Astrocyte (in vitro differentiated cells and primary cell): ENCODE results near the gene PIGX. TPM values are rescaled to one million over a fixed set of nuclear protein-coding genes. Genes with fewer than 3 reads are reported as not detected.
A peak's percentile ranks its signal among the peaks of the same experiment; 100 is the strongest.

ENCODE experiments used
- DNase-seq: peaks from one replicate; pipeline ENCODE4 v3.0.0-alpha.2; 2010; ENCODE audit warnings: low read depth
- FAIRE-seq: peaks from 2 replicates; lab custom pipeline; 2011; peaks lifted over from hg19 to GRCh38; lab: Jason Lieb, UNC
- H2AFZ ChIP-seq: 2 replicates; pipeline ENCODE4 v1.6.0; 2012; ENCODE audit warnings: low read depth, low read length, inconsistent platforms
- H3K27ac ChIP-seq: 2 replicates; pipeline ENCODE4 v1.5.1; 2011; ENCODE audit warnings: low read depth, low read length, inconsistent platforms
- H3K27me3 ChIP-seq: 2 replicates; pipeline ENCODE4 v1.6.0; 2011; ENCODE audit warnings: low read length, inconsistent platforms; ENCODE audit not compliant: insufficient read depth
- H3K36me3 ChIP-seq: 2 replicates; pipeline ENCODE4 v1.5.1; 2011; ENCODE audit warnings: low read length, inconsistent platforms; ENCODE audit not compliant: insufficient read depth
- H3K4me1 ChIP-seq: 2 replicates; pipeline ENCODE4 v1.5.1; 2011; ENCODE audit warnings: low read length, inconsistent platforms; ENCODE audit not compliant: insufficient read depth
- H3K4me2 ChIP-seq: 2 replicates; pipeline ENCODE4 v1.6.0; 2012; ENCODE audit warnings: low read length, inconsistent platforms
- H3K4me3 ChIP-seq: 2 replicates; pipeline ENCODE4 v1.5.1; 2011; ENCODE audit warnings: low read depth, mild to moderate bottlenecking, low read length, inconsistent platforms; ENCODE audit not compliant: insufficient read depth
- H3K79me2 ChIP-seq: 2 replicates; pipeline ENCODE4 v1.6.0; 2012; ENCODE audit warnings: mild to moderate bottlenecking, low read length, inconsistent platforms; ENCODE audit not compliant: insufficient read depth
- H3K9ac ChIP-seq: 2 replicates; pipeline ENCODE4 v1.6.0; 2012; ENCODE audit warnings: mild to moderate bottlenecking, low read length, inconsistent platforms
- H3K9me3 ChIP-seq: 2 replicates; pipeline ENCODE4 v1.5.1; 2012; ENCODE audit warnings: low read depth, mild to moderate bottlenecking, low read length, inconsistent platforms; ENCODE audit not compliant: insufficient read depth
- H4K20me1 ChIP-seq: 2 replicates; pipeline ENCODE4 v1.6.0; 2012; ENCODE audit warnings: low read length, inconsistent platforms; ENCODE audit not compliant: insufficient read depth
- H3K27ac Mint-ChIP-seq: one replicate; pipeline ENCODE4 v1.8.0; 2021; ENCODE audit warnings: mild to moderate bottlenecking, mixed read lengths; ENCODE audit not compliant: unreplicated experiment
- H3K27me3 Mint-ChIP-seq: one replicate; pipeline ENCODE4 v1.8.0; 2021; ENCODE audit warnings: low read depth, mixed read lengths; ENCODE audit not compliant: unreplicated experiment
- H3K36me3 Mint-ChIP-seq: one replicate; pipeline ENCODE4 v1.8.0; 2021; ENCODE audit warnings: low read depth, mixed read lengths; ENCODE audit not compliant: unreplicated experiment
- H3K4me1 Mint-ChIP-seq: one replicate; pipeline ENCODE4 v1.8.0; 2021; ENCODE audit warnings: low read depth, mixed read lengths; ENCODE audit not compliant: unreplicated experiment
- H3K4me3 Mint-ChIP-seq: one replicate; pipeline ENCODE4 v1.8.0; 2021; ENCODE audit warnings: mild to moderate bottlenecking, moderate library complexity, mixed read lengths; ENCODE audit not compliant: unreplicated experiment
- H3K9me3 Mint-ChIP-seq: one replicate; pipeline ENCODE4 v1.8.0; 2021; ENCODE audit warnings: mild to moderate bottlenecking, mixed read lengths; ENCODE audit not compliant: unreplicated experiment
- CTCF ChIP-seq: IDR thresholded peaks from 2 replicates; pipeline ENCODE4 v1.5.1; 2011; ENCODE audit warnings: low read depth, mild to moderate bottlenecking, inconsistent platforms, low read length, moderate library complexity; ENCODE audit not compliant: insufficient read depth
- EZH2 ChIP-seq: IDR thresholded peaks from 2 replicates; pipeline ENCODE4 v1.6.1; 2012; ENCODE audit warnings: mild to moderate bottlenecking, low read length, inconsistent platforms; ENCODE audit not compliant: insufficient read depth
- total RNA-seq: library from RNA; stranded (reverse); gene quantifications from 2 replicates; pipeline ENCODE4 v1.2.1, GENCODE V29; 2021

PIGX gene
- total RNA-seq, 1 donor from 2014 or later = 13.9 TPM

- H3K4me1 ChIP-seq = no peaks in the 10 kb centered on the region
- Mint-ChIP-seq H3K9me3 (peaks cover 2% of the 10 kb centered on the region), H3K27ac (no peak overlapping the region), H3K27me3 (peaks cover 9% of the 10 kb centered on the region), H3K36me3 (no peaks in the 10 kb centered on the region), H3K4me3 (no peak overlapping the region), H3K4me1 (no peaks in the 10 kb centered on the region)
- peaks cover 28% of the 10 kb centered on the region for H3K27me3 ChIP-seq
- no peak overlapping the region for H3K27ac ChIP-seq
- no peak for TF ChIP-seq EZH2
- no peak for TF ChIP-seq CTCF
- H2AFZ ChIP-seq = no peak overlapping the region
- no peaks in the 10 kb centered on the region for H3K9me3 ChIP-seq
- no peak for DNase-seq
- no peak overlapping the region for H3K4me3 ChIP-seq
- H3K9ac ChIP-seq = no peak overlapping the region
- no peak overlapping the region for H3K4me2 ChIP-seq
- H4K20me1 ChIP-seq = no peaks in the 10 kb centered on the region
- no peak for FAIRE-seq
- H3K79me2 ChIP-seq = no peaks in the 10 kb centered on the region
- no peaks in the 10 kb centered on the region for H3K36me3 ChIP-seq
Measured at GRCh38 chr3:196677931-196678330, 34.2 kb upstream of the PIGX start.

- Histone ChIP-seq H3K79me2 (no peaks in the 10 kb centered on the region), H3K9me3 (no peaks in the 10 kb centered on the region), H3K4me3 (no peak overlapping the region), H3K27ac (no peak overlapping the region), H3K4me2 (peak overlapping the region; percentile 34), H2AFZ (peak overlapping the region; percentile 38), H3K36me3 (no peaks in the 10 kb centered on the region), H3K4me1 (no peaks in the 10 kb centered on the region), H3K27me3 (peaks cover 9% of the 10 kb centered on the region), H4K20me1 (no peaks in the 10 kb centered on the region), H3K9ac (no peak overlapping the region)
- Mint-ChIP-seq H3K27me3 (peaks cover 4% of the 10 kb centered on the region), H3K27ac (no peak overlapping the region), H3K36me3 (no peaks in the 10 kb centered on the region), H3K4me1 (peaks cover 6% of the 10 kb centered on the region), H3K4me3 (no peak overlapping the region), H3K9me3 (no peaks in the 10 kb centered on the region)
- FAIRE-seq (no peak), DNase-seq (peak; percentile 14)
- peak; percentile 89 for TF ChIP-seq CTCF
- no peak for TF ChIP-seq EZH2
Measured at GRCh38 chr3:196684548-196685407, 27.4 kb upstream of the PIGX start.

- no peak overlapping the region for H3K27ac ChIP-seq
- DNase-seq (no peak), FAIRE-seq (no peak)
- Mint-ChIP-seq H3K4me1 (peaks cover 6% of the 10 kb centered on the region), H3K4me3 (no peak overlapping the region), H3K9me3 (no peaks in the 10 kb centered on the region), H3K36me3 (no peaks in the 10 kb centered on the region), H3K27me3 (no peaks in the 10 kb centered on the region), H3K27ac (no peak overlapping the region)
- no peaks in the 10 kb centered on the region for H3K4me1 ChIP-seq
- H3K4me3 ChIP-seq = no peak overlapping the region
- no peak overlapping the region for H3K9ac ChIP-seq
- no peaks in the 10 kb centered on the region for H3K9me3 ChIP-seq
- no peak for TF ChIP-seq CTCF
- no peak for TF ChIP-seq EZH2
- H4K20me1 ChIP-seq = no peaks in the 10 kb centered on the region
- H3K27me3 ChIP-seq = peaks cover 7% of the 10 kb centered on the region
- H3K4me2 ChIP-seq = no peak overlapping the region
- H3K79me2 ChIP-seq = no peaks in the 10 kb centered on the region
- H3K36me3 ChIP-seq = no peaks in the 10 kb centered on the region
- no peak overlapping the region for H2AFZ ChIP-seq
Measured at GRCh38 chr3:196686436-196686835, 25.7 kb upstream of the PIGX start.
